Epithelial cell of esophagus (primary cell): ENCODE measurements around the gene TNNT1.
A peak's percentile ranks its signal among the peaks of the same experiment; 100 is the strongest.

Source experiments
- DNase-seq: peaks from one replicate; pipeline ENCODE4 v3.0.0; 2010; ENCODE audit warnings: low read depth
- H3K4me3 ChIP-seq: 2 replicates; pipeline ENCODE4 v1.5.1; 2011; ENCODE audit warnings: mild to moderate bottlenecking, low read length, control low read depth
- TF ChIP-seq, protein P1 (sequence below): IDR thresholded peaks from 2 replicates; pipeline ENCODE4 v1.5.1; 2011; ENCODE audit warnings: low read depth, mild to moderate bottlenecking, low read length, control low read depth, inconsistent platforms; ENCODE audit not compliant: insufficient read depth; ENCODE audit errors: missing control alignments

TNNT1 gene

DNA sequence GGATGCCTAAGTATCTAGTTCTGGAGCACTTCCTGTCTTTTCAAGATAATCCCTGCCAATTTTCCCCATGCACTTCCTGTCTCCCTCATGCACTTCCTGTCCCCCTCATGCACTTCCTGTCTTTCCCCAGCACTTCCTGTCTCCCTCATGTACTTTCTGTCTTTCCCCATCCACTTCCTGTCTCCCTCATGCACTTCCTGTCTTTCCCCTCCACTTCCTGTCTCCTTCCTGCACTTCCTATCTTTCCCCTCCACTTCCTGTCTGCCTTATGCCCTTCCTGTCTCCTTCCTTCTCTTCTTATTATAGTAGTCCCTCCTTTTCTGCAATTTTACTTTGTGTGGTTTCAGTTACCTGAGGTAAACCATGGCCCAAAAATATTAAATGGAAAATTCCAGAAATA, 3.0 kb upstream of the TNNT1 start:
- no peak overlapping the region for H3K4me3 ChIP-seq
- TF ChIP-seq, protein P1, sequence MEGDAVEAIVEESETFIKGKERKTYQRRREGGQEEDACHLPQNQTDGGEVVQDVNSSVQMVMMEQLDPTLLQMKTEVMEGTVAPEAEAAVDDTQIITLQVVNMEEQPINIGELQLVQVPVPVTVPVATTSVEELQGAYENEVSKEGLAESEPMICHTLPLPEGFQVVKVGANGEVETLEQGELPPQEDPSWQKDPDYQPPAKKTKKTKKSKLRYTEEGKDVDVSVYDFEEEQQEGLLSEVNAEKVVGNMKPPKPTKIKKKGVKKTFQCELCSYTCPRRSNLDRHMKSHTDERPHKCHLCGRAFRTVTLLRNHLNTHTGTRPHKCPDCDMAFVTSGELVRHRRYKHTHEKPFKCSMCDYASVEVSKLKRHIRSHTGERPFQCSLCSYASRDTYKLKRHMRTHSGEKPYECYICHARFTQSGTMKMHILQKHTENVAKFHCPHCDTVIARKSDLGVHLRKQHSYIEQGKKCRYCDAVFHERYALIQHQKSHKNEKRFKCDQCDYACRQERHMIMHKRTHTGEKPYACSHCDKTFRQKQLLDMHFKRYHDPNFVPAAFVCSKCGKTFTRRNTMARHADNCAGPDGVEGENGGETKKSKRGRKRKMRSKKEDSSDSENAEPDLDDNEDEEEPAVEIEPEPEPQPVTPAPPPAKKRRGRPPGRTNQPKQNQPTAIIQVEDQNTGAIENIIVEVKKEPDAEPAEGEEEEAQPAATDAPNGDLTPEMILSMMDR, result no peak
- no peak for DNase-seq

DNA sequence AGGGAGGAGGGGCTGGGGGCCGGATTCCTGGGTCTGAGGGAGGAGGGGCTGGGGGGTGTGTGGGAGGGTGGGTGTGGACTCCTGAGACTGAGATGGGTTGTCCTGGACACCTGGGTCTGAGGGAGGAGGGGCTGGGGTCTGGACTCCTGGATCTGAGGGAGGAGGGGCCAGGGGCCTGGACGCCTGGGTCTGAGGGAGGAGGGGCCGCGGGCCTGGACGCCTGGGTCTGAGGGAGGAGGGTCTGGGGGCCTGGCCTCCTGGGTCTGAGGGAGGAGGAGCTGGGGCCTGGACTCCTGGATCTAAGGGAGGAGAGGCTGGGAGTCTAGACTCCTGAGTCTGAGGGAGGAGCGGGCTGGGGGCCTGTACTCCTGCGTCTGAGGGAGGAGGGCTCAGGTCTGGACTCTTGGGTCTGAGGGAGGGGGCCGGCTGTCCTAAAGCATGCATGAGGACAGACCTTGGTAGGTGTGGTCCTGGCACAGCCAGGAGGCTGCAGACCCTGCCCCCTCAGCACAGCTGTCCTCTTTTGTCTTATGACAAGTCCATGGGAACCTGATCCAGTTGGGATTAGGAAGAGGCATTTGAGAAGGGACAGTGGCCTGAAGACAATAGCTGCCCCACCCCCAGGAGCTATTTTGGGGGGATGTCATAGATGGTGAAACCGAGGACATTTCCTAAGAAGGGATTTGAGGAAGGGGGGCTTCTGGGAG, 1.3 kb downstream of the TNNT1 start:
- no peak overlapping the region for H3K4me3 ChIP-seq
- TF ChIP-seq, protein P1, result no peak
- DNase-seq, result no peak

DNA sequence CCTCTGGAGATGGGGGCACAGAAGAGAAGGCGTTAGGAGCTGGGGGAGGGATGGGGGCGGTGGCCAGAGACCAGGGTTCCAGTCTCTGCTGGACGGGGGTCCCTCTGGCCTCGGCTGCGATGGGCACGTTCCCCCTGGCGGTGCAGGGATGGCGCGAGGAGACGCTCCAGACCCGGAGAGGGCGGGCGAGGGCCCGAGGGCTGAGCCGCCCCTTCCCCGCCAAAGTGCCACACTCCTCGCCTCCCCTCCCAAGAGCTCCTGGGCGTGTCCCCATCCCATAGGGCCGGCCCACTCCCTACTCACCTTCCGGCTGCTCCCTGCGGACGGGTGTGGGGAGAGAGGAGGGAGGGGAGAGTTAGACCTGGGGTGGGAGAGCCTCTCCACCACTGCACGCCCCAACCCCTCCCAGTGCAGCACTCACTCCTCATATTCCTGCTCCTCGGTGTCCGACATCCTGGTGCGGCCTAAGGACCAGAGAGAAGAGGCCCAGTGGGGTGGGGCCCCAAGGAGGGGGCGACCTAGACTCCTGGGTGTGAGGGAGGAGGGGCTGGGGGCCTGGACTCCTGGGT, 2.2 kb downstream of the TNNT1 start:
- H3K4me3 ChIP-seq, result peak overlapping the region; percentile 46
- DNase-seq, result peak; percentile 32
- TF ChIP-seq, protein P1, result no peak

DNA sequence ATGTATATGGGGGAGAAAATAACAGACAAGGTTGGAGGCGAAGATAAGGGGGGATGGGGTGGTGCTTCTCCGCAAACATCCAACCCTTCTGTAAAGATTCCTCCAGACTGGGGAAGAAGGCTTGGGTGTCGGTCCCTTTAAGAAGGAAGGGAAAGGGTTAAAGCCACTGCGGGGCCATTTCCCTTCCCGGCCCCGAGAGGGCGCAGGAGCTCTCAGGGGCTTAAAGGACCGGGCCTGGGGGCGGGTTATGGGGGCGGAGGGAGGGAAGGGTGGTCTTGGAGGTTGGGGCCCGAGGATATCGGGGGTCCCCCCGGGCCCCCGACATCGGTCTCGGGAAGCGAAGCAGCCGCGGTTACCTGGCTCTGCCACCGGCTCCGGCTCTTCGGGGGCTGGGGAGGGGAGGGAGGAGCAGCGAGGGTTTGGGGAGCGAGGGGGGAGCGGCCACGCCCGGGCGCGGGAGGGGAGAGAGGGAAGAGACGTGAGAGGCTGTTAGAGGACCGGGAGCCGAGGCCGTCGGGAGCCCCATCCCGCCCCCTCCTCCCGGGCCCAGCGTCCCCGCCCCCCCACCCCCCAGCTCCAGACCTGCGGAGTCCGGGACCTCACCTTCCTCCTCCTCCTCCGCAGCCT, 2.8 kb downstream of the TNNT1 start:
- TF ChIP-seq, protein P1, result peak; percentile 76
- DNase-seq, result peak; percentile 56
- peak overlapping the region; percentile 46 for H3K4me3 ChIP-seq

DNA sequence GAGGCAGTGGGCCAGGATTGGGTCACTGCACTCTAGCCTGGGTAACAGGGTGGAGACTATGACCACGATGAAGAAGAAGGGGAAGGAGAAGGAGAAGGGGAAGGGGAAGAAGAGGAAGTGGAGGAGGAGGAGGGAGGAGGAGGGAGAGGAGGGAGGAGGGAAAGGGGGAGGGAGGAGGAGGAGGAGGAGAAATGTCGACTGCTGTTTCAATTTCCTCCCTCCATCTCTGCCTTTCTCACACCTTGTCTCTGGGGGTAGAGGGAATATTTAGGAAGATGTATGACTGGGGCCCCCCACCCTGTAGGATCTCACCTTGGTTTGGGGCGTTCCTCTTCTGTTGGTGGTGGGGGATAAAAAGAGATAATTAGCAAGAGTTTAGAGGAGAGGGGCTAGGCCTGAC, 3.8 kb downstream of the TNNT1 start:
- no peak for DNase-seq
- no peak overlapping the region for H3K4me3 ChIP-seq
- TF ChIP-seq, protein P1, result no peak

DNA sequence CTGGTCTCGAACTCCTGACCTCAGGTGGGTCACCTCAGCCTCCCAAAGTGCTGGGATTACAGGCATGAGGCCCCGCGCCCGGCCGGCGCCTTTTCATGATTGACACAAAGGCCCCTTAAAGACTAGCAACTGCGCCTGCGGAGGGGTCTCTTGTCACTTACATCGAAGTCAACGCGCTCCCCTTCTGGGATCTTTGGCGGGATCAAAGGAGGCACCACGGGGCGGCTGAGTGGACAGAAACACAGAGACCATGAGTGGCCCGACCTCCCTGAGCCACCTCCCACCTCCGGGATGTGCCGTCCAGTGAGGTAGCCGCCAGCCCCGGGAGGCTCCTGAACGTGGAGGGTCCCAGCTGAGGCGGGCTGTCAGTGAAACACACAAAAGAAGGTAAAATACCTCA, 7.3 kb downstream of the TNNT1 start:
- TF ChIP-seq, protein P1, result no peak
- no peak overlapping the region for H3K4me3 ChIP-seq
- no peak for DNase-seq
